GM18868 (cell line): ENCODE data around the gene MRPS10.
"Not testable (repeated sequence)": the region's sequence is repeated elsewhere in the genome, so short reads cannot be mapped to it uniquely, and the experiment has no call there.

Experiments used
- ATAC-seq: cut with Tn5 transposase; IDR thresholded peaks from one replicate; pipeline ENCODE4 v1.9.1; 2021; ENCODE audit warnings: mild to moderate bottlenecking, moderate library complexity; ENCODE audit not compliant: unreplicated experiment

MRPS10 gene

GRCh38 chr6:42212442-42212841 is 5.2 kb downstream of the MRPS10 start:
- ATAC-seq = no peak

DNA sequence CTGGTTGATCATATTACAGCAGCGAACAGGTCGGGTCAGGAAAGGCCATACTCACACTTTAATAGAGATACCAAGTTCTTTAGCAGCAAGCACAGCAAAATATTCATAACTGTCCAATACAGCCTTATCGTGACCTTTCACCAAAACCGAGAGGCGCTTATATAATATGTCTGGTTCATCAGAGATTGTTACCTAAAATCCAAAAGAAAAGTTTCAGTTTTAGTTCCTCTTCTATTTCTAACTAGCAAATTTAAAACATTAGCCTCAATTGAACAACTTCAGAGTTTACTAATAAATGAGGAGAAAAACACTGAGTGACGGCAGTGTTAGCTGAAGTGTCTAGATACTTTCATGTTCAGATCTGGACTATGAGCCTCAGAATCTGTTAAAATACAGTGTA is 5.9 kb downstream of the MRPS10 start:
- ATAC-seq = no peak

DNA sequence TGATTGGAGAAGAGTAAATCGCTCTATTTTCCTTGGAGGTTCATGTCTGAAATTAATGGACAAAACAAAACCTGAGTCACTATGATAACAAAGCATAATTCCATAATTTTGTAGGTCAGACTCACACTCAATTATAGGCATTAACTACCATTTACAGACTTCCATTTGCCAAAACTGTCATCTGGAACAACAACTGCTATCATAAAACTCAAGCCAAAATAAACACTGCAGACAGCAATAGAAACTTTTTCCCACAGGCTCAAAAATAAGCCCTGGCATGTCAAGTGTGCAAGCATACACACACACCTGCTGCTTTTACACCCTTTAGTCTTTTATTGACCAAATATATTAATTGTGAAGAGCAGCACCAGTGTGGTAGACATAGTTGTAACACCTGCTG is 7.1 kb downstream of the MRPS10 start:
- ATAC-seq = no peak

DNA sequence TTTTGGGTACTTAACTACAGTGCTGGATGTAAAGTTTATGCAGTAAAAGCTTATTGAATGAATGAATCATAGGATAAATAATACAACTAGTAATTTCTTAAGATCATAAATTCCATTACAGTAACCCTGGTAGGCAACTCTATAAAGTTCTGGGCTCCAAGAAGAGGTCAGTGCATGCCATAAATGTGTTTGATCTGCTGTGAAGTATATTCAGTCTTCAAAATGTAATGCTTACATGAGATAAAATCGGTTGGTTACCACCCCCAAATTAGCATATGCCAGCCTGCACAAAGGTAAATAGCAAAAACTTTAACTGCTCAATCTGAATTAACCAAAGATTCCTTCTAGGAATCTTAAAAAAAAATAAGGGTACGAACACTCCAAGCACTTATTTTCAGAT is 10.1 kb downstream of the MRPS10 start:
- ATAC-seq = not testable (repeated sequence)

DNA sequence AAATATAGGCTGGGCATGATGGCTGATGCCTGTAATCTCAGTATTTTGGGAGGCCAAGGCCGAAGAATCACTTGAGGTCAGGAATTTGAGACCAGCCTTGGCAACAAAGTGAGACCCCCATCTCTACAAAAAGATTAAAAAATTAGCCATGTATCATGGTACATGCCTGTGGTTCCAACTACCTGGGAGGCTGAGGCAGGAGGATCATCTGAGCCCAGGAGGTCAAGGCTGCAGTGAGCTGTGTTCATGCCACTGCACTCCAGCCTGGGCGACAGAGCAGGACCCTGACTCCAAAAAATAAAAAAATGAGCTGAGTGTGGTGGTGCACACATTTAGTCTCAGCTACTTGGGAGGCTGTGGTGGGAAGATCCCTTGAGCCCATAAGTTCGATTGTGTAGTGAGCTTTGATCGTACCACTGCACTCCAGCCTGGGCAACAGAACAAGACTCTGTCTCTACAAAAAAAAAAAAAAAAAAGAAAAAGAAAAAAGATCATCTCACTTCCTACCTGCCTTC is 12.8 kb downstream of the MRPS10 start:
- ATAC-seq = no peak

- no peak for ATAC-seq
Observed at GRCh38 chr6:42203183-42203582, 14.5 kb downstream of the MRPS10 start.

- ATAC-seq = not testable (repeated sequence)
Observed at GRCh38 chr6:42202131-42202915, 15.3 kb downstream of the MRPS10 start.

GRCh38 chr6:42201382-42201781 is 16.3 kb downstream of the MRPS10 start:
- no peak for ATAC-seq

GRCh38 chr6:42200035-42200434 is 17.6 kb downstream of the MRPS10 start:
- no peak for ATAC-seq

DNA sequence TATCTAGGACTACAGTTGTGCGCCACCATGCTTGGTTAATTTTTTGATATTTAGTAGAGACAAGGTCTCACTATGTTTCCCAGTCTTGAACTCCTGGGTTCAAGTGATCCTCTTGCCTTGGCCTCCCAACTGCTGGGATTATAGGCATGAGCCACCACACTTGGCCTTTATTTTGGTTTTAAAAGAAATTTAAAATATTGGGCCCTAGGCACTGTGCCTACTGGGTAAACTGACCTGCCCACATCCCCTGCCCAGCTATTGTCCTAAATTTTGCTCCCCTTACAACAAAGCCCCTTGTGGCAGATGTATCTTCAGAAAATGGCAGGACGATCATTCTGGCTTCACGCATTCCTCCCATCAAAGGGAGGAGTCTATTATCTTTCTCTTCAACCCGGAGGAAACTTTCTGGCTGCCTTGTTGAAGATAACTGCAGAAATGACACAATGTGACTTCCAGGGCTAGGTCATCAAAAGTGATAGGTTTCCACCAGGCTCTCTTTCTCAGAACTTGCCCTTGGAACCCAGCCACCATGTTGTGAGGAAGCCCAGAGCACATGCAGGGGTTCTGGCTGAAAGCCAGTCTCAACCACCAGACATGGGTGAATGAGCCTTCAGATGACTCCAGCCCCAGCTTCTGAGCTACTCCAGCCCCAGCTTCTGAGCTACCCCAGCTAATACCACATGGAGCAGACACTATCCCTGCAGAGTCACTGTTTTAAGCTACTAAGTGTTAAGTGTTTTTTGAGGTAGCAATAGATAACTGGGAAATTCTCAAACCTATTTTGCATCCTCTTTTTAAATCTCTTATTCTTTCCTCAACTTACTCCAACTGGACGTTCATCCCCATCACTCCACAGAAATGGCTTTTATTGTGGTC is 18.3 kb downstream of the MRPS10 start:
- ATAC-seq = no peak

- ATAC-seq = no peak
Observed at GRCh38 chr6:42197555-42198362, 19.9 kb downstream of the MRPS10 start.

DNA sequence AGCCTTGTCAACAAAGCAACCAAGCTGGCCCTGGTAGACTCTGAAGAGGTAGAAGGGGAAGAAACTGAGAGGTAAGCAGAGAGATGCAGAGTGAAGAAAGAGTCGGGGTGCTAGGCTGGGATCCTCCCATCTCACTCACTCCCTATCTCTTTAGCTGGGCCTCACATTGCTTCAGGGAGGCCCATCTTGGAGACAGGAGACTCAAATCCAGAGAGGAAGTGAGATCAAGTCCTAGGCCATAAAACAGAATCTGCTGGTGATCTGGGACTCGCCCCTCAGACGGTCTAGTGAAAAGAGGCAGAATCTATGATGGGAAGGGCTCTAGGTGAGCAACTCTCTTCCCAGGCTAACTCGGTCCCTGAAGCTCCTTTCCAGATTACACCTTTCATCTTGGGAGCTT is 22.2 kb downstream of the MRPS10 start:
- no peak for ATAC-seq

DNA sequence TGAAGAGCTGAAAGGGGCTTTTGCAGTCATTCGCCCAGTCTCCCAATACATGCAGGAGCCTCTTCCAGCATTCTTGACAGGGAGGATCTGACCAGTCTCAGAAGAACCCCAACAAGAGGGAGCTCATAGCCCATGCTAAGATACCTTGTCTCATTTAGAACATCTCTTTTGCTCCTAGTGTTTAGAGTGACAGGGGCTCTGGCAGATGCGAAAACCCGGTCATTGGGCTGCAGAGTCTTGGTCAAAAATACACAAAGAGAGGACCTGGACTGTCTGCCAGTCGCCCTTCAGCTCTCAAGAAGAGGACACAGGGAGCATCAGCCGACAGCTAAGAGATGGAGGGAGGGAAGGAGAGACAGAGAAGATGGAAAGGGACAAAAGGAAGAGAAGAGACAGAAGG is 23.6 kb downstream of the MRPS10 start:
- no peak for ATAC-seq

DNA sequence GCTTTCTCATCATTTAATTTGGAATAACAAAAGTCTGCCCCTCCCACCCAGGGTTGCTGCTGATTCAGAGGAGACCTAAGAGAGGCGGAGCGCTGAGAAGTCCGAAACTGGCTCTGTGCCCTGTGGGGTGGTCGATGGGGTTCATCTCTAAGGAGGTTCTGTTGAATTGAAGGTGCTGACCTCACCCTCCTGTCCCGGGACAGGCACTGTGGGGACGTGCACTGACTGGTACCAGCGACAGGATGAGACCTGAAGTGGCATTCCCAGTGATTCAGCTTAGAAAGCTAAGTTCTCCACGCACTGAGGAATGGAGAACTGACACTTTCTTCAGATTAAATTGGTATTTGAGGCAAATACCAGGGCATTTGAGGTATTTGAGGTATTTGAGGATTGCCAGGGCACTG is 24.2 kb downstream of the MRPS10 start:
- ATAC-seq = no peak

- not testable (repeated sequence) for ATAC-seq
Observed at GRCh38 chr6:42192385-42192784, 25.3 kb downstream of the MRPS10 start.

DNA sequence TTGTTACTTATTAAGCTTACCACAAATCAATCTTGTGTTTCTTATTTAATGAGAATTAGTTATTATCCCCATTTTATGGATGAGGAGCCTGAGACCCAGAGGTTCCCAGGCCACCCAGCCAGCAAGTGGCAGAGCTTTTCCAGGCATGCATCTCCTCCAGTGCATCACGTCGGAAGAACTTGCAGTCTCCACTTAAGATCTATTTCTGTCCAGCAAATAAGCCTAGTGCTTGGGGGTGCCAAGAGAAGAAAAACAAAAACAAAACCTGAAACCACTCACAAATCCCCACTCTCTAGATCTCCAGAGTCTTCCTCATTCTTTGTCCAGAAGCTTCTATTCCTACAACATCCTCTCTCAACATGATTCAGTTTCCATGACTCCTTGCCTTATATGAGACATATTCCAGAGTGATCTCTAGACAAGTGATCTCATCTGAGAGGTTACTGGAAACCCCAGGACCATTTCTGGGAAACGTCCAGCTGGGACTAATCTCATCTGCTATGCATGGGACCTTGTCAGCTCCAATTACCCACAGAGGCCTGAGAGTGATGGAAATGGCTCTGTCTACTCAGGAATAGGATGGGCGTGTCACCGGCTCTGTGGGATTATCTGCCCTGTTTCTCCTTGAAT is 27.0 kb downstream of the MRPS10 start:
- no peak for ATAC-seq

GRCh38 chr6:42188406-42188805 is 29.3 kb downstream of the MRPS10 start:
- no peak for ATAC-seq

DNA sequence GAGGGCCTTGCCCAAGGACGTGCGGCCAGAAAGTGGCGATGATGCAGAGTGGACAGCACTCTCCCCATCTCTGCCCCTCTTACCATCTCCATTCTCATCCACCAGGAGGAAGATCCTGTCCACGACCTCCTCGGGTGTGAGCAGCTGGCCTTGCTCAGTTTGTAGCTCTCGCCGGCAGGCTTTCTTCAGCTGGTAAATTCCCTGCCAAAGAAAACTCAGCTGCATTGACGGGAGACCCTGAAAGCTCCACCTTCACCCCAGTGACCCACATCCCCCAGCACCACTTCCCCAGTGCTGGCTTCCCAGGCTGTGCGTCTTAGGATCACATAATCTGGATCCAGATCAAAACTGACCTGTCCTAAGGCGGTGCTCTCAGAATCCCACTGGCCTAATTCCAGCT is 32.1 kb downstream of the MRPS10 start:
- ATAC-seq = no peak

DNA sequence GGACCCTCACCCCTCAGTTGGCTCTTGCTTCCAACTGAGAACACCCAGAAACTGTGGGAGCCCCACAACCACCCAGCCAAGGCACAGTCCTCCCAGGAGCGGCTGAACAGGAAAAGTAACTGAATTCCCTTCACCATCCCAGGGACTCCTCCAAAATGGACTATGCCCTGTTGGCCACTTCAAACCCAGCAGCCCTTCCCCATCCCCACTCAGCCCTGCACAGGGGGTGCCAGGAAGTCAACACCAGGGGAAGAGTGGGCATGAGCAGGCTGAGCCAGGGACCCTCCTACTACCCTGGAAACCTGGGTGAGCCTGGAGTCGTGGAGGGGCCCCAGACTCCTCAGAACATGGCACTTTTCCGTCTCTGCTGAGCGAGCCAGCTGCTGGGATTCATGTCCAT is 33.2 kb downstream of the MRPS10 start:
- no peak for ATAC-seq

DNA sequence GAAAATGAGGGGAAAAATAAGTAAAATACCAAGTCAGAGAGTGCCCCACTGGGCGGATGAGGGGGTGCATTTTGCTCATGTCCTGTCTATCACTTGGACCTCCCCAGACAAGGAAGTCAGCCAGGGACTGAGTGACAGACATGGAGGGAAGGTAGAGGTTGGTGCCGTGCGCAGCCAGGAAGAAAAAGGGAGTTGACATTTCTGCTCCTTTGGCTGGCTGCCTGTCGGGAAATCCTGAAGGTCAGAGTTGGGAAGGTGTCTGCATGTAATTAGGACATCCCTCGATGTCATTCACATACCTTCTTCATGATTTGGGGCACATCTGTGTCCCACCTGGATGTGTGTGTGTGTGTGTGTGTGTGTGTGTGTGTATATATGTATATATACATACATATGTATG is 35.6 kb downstream of the MRPS10 start:
- no peak for ATAC-seq

DNA sequence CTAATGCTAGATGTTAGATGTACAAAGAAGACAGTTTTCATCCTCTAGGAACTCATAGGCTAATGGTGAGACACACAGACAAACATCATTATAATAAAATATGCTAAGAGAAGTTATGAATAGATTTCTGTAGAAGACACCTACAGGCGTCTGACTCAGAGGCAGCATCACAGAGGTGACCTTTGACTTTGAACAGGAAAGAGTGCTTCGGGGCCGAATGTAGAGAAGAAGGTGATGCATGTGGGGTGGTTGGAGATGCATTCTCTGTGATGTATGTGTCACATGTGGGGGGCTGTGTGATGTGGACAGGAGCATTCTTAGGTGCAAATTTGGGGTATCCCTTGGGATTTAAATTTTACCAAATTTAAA is 37.7 kb downstream of the MRPS10 start:
- no peak for ATAC-seq
